ENCODE data around the gene PRCP.

PRCP gene

GRCh38 chr11:82854242-82854641 is 46.0 kb downstream of the PRCP start:
- Mint-ChIP-seq H3K4me1 (no peaks in the 10 kb centered on the region), H3K4me3 (no peak overlapping the region), H3K36me3 (ENCODE audit: low read depth) (peaks cover 11% of the 10 kb centered on the region), H3K27me3 (ENCODE audit: low read depth) (no peaks in the 10 kb centered on the region), H3K9me3 (peaks cover 5% of the 10 kb centered on the region), H3K27ac (no peak overlapping the region)
- TF ChIP-seq CTCF (IDR thresholded peaks at IDR 0.05; ENCODE audit: unreplicated experiment in 3 of 3) = no peak

- Mint-ChIP-seq H3K4me3 (no peak overlapping the region), H3K27ac (no peak overlapping the region), H3K36me3 (ENCODE audit: low read depth) (peaks cover 4% of the 10 kb centered on the region), H3K4me1 (no peaks in the 10 kb centered on the region), H3K27me3 (ENCODE audit: low read depth) (no peaks in the 10 kb centered on the region), H3K9me3 (no peaks in the 10 kb centered on the region)
- TF ChIP-seq CTCF (IDR thresholded peaks at IDR 0.05; ENCODE audit: unreplicated experiment in 3 of 3) = no peak
Observed at GRCh38 chr11:82848829-82849228, 51.4 kb downstream of the PRCP start.

GRCh38 chr11:82845356-82846353 is 54.6 kb downstream of the PRCP start:
- Mint-ChIP-seq H3K27me3 (ENCODE audit: low read depth) (no peaks in the 10 kb centered on the region), H3K27ac (no peak overlapping the region), H3K4me3 (no peak overlapping the region), H3K36me3 (ENCODE audit: low read depth) (no peaks in the 10 kb centered on the region), H3K4me1 (no peaks in the 10 kb centered on the region), H3K9me3 (no peaks in the 10 kb centered on the region)
- no peak for TF ChIP-seq CTCF (IDR thresholded peaks at IDR 0.05; ENCODE audit: unreplicated experiment in 3 of 3)

- H3K27me3 Mint-ChIP-seq (ENCODE audit: low read depth) = no peaks in the 10 kb centered on the region
- no peak overlapping the region for H3K4me3 Mint-ChIP-seq
- no peaks in the 10 kb centered on the region for H3K9me3 Mint-ChIP-seq
- H3K36me3 Mint-ChIP-seq (ENCODE audit: low read depth) = peaks cover 6% of the 10 kb centered on the region
- no peaks in the 10 kb centered on the region for H3K4me1 Mint-ChIP-seq
- TF ChIP-seq CTCF (IDR thresholded peaks at IDR 0.05; ENCODE audit: unreplicated experiment in 3 of 3) = no peak
- no peak overlapping the region for H3K27ac Mint-ChIP-seq
Observed at GRCh38 chr11:82843057-82843795, 57.0 kb downstream of the PRCP start.

- Mint-ChIP-seq H3K9me3 (no peaks in the 10 kb centered on the region), H3K27ac (no peak overlapping the region), H3K4me1 (no peaks in the 10 kb centered on the region), H3K4me3 (no peak overlapping the region), H3K27me3 (ENCODE audit: low read depth) (no peaks in the 10 kb centered on the region), H3K36me3 (ENCODE audit: low read depth) (peaks cover 8% of the 10 kb centered on the region)
- no peak for TF ChIP-seq CTCF (IDR thresholded peaks at IDR 0.05; ENCODE audit: unreplicated experiment in 3 of 3)
Observed at GRCh38 chr11:82842019-82842418, 58.2 kb downstream of the PRCP start.
